ENCODE results near the gene NOTUM.
A peak's percentile ranks its signal among the peaks of the same experiment; 100 is the strongest.

DNA sequence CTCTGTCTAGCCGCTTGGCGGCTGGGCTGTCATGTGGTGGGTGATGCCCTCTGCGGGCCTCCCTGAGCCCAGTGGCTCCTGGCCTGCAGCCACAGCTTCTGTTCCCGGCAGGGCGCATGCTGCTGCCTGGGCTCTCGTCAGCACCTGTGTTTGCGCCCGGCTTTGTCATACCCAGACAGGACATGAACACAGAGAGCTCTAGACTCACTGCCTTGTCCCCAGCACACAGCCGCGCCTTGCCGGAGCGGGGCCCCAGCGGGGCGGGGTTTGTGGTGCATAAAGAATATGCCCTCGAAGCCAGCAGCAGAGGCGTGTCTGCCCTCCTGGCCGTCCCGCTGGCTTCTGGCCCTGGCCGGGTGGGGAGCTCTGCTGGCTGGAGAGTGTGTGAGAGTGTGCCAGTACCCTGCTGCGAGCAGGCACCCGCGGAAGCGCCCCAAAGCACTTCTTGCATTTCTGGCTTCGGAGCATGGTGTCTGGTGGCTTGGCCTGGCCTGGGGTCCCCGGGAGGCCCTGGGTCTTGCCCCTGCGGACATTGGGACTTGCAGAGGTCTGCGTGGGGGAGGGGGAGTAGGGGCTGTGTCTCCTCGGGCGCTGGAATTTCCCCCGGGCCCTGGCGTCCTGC lies 30.8 kb upstream of the NOTUM start:
- TF ChIP-seq, protein P1, sequence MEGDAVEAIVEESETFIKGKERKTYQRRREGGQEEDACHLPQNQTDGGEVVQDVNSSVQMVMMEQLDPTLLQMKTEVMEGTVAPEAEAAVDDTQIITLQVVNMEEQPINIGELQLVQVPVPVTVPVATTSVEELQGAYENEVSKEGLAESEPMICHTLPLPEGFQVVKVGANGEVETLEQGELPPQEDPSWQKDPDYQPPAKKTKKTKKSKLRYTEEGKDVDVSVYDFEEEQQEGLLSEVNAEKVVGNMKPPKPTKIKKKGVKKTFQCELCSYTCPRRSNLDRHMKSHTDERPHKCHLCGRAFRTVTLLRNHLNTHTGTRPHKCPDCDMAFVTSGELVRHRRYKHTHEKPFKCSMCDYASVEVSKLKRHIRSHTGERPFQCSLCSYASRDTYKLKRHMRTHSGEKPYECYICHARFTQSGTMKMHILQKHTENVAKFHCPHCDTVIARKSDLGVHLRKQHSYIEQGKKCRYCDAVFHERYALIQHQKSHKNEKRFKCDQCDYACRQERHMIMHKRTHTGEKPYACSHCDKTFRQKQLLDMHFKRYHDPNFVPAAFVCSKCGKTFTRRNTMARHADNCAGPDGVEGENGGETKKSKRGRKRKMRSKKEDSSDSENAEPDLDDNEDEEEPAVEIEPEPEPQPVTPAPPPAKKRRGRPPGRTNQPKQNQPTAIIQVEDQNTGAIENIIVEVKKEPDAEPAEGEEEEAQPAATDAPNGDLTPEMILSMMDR (IDR thresholded peaks at IDR 0.05) = peak in 1 of 5 experiments; percentile 17
- no peak for TF ChIP-seq POLR2A (IDR thresholded peaks at IDR 0.05)
- TF ChIP-seq EP300 (IDR thresholded peaks at IDR 0.05) = peak in 1 of 2 donors; percentile 39
